Loucy (cell line): ENCODE results near the gene NHSL2.

Experiments
- H2AFZ ChIP-seq: fragments of 200-600 bp; sonication (generic); 2 replicates; pipeline ENCODE4 v1.6.0; 2016; ENCODE audit warnings: antibody characterized with exemption, mild to moderate bottlenecking, low read length, moderate library complexity
- H3F3A ChIP-seq: fragments of 200-600 bp; 2 replicates; pipeline ENCODE4 v1.6.0; 2016; ENCODE audit warnings: antibody characterized with exemption, low read depth, mild to moderate bottlenecking
- H3K27me3 ChIP-seq: fragments of 200-600 bp; sonication (generic); 2 replicates; pipeline ENCODE4 v1.6.1; 2014; ENCODE audit warnings: low read length, mild to moderate bottlenecking; ENCODE audit not compliant: insufficient read depth, poor library complexity, severe bottlenecking
- H3K36me3 ChIP-seq: fragments of 200-600 bp; sonication (generic); 2 replicates; pipeline ENCODE4 v1.6.1; 2016; ENCODE audit warnings: low read length; ENCODE audit not compliant: insufficient read depth
- H3K4me1 ChIP-seq: fragments of 200-600 bp; sonication (generic); 2 replicates; pipeline ENCODE4 v1.5.1; 2014; ENCODE audit warnings: low read length, mild to moderate bottlenecking; ENCODE audit not compliant: insufficient read depth, poor library complexity, severe bottlenecking
- H3K4me2 ChIP-seq: fragments of 200-600 bp; sonication (generic); 2 replicates; pipeline ENCODE4 v1.6.0; 2014; ENCODE audit warnings: antibody characterized with exemption, low read length, low read depth, mild to moderate bottlenecking; ENCODE audit not compliant: poor library complexity, severe bottlenecking
- H3K4me3 ChIP-seq: fragments of 200-600 bp; sonication (generic); 2 replicates; pipeline ENCODE4 v1.5.1; 2014; ENCODE audit warnings: low read length, mild to moderate bottlenecking, mixed read lengths; ENCODE audit not compliant: poor library complexity, severe bottlenecking
- H3K79me2 ChIP-seq: fragments of 200-600 bp; sonication (generic); 2 replicates; pipeline ENCODE4 v1.6.1; 2014; ENCODE audit warnings: low read length; ENCODE audit not compliant: insufficient read depth
- H3K9ac ChIP-seq: fragments of 200-600 bp; sonication (generic); 2 replicates; pipeline ENCODE4 v1.6.0; 2014; ENCODE audit warnings: mild to moderate bottlenecking, low read depth, low read length, moderate library complexity; ENCODE audit not compliant: poor library complexity, severe bottlenecking
- H3K9me2 ChIP-seq: fragments of 200-600 bp; sonication (generic); replicated peaks from 2 replicates; pipeline ENCODE4 v1.6.1; 2016; ENCODE audit warnings: low read depth, low read length, mixed read lengths
- H3K9me3 ChIP-seq: fragments of 200-600 bp; sonication (generic); 2 replicates; pipeline ENCODE4 v1.6.1; 2014; ENCODE audit warnings: mild to moderate bottlenecking, antibody characterized with exemption, low read length, low read depth; ENCODE audit not compliant: insufficient read depth
- H4K20me1 ChIP-seq: fragments of 200-600 bp; sonication (generic); 2 replicates; pipeline ENCODE4 v1.6.0; 2014; ENCODE audit warnings: antibody characterized with exemption, low read length, mild to moderate bottlenecking; ENCODE audit not compliant: insufficient read depth, poor library complexity, severe bottlenecking
- EZH2phosphoT487 ChIP-seq: fragments of 200-600 bp; IDR thresholded peaks from 2 replicates; pipeline ENCODE4 v1.6.1; 2018; ENCODE audit warnings: antibody characterized with exemption, mild to moderate bottlenecking, moderate library complexity, borderline replicate concordance
- TF ChIP-seq, protein P1 (sequence below): fragments of 200-600 bp; sonication (generic); conservative IDR thresholded peaks from 2 replicates; pipeline ENCODE4 v1.5.1; 2014; ENCODE audit warnings: mild to moderate bottlenecking, antibody characterized with exemption, low read length

The NHSL2 gene

DNA sequence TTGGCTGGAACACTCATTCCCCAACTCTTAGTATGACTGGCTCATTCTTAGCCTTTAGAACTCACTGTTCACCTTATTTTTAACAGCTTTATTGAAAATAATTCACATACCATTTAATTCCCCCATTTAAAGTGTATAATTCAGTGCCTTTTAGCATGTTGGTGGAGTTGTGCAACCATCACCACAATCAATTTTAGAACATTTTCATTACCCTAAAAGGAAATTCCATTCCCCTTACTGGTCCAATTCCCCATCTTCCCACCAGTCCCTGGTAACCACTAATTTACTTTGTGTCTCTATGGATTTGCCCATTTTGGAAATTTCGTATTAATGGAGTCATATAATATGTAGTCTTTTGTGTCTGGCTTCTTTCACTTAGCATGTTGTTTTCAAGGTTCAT lies 19.7 kb downstream of the NHSL2 start:
- no peaks in the 10 kb centered on the region for H3K79me2 ChIP-seq
- no peaks in the 10 kb centered on the region for H4K20me1 ChIP-seq
- H3K4me1 ChIP-seq = no peaks in the 10 kb centered on the region
- H3K9me2 ChIP-seq = no peaks in the 10 kb centered on the region
- no peak overlapping the region for H3K9ac ChIP-seq
- H3K4me3 ChIP-seq = no peak overlapping the region
- H3K36me3 ChIP-seq = no peaks in the 10 kb centered on the region
- TF ChIP-seq, protein P1, sequence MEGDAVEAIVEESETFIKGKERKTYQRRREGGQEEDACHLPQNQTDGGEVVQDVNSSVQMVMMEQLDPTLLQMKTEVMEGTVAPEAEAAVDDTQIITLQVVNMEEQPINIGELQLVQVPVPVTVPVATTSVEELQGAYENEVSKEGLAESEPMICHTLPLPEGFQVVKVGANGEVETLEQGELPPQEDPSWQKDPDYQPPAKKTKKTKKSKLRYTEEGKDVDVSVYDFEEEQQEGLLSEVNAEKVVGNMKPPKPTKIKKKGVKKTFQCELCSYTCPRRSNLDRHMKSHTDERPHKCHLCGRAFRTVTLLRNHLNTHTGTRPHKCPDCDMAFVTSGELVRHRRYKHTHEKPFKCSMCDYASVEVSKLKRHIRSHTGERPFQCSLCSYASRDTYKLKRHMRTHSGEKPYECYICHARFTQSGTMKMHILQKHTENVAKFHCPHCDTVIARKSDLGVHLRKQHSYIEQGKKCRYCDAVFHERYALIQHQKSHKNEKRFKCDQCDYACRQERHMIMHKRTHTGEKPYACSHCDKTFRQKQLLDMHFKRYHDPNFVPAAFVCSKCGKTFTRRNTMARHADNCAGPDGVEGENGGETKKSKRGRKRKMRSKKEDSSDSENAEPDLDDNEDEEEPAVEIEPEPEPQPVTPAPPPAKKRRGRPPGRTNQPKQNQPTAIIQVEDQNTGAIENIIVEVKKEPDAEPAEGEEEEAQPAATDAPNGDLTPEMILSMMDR = no peak
- TF ChIP-seq EZH2phosphoT487 = no peak
- no peaks in the 10 kb centered on the region for H3F3A ChIP-seq
- no peaks in the 10 kb centered on the region for H3K9me3 ChIP-seq
- no peak overlapping the region for H3K4me2 ChIP-seq
- H2AFZ ChIP-seq = no peak overlapping the region
- no peaks in the 10 kb centered on the region for H3K27me3 ChIP-seq

DNA sequence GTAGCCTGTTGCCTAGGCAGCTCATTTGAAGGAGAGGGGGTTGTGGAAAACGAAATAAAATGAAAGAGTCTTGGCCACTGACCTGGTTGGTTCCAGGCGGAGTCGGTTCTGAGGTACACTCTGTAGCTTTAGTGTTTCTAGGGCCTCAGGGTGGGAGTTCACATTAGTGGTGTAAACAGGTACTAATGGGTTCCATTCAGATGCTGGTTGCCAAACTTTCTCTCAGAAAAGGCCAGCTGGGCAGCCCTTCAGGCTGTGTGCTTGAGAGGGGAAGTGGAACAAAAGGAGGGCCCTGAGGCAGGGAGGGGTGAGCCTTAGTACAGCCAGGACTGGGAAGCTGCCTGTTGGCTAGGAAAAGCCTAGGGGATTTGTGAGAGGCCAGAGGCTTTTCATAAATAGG lies 24.8 kb downstream of the NHSL2 start:
- H4K20me1 ChIP-seq = no peaks in the 10 kb centered on the region
- H3K9me3 ChIP-seq = no peaks in the 10 kb centered on the region
- no peaks in the 10 kb centered on the region for H3K79me2 ChIP-seq
- no peaks in the 10 kb centered on the region for H3K9me2 ChIP-seq
- H3K27me3 ChIP-seq = no peaks in the 10 kb centered on the region
- no peak overlapping the region for H2AFZ ChIP-seq
- H3K4me2 ChIP-seq = no peak overlapping the region
- H3K36me3 ChIP-seq = no peaks in the 10 kb centered on the region
- H3K4me1 ChIP-seq = no peaks in the 10 kb centered on the region
- TF ChIP-seq, protein P1 = no peak
- no peak overlapping the region for H3K4me3 ChIP-seq
- no peak overlapping the region for H3K9ac ChIP-seq
- no peaks in the 10 kb centered on the region for H3F3A ChIP-seq

- H3F3A ChIP-seq = no peaks in the 10 kb centered on the region
- no peak overlapping the region for H3K9ac ChIP-seq
- H3K27me3 ChIP-seq = no peaks in the 10 kb centered on the region
- H3K9me3 ChIP-seq = no peaks in the 10 kb centered on the region
- no peaks in the 10 kb centered on the region for H3K79me2 ChIP-seq
- no peak overlapping the region for H3K4me3 ChIP-seq
- no peak overlapping the region for H3K4me2 ChIP-seq
- no peaks in the 10 kb centered on the region for H3K9me2 ChIP-seq
- TF ChIP-seq EZH2phosphoT487 = no peak
- TF ChIP-seq, protein P1 = no peak
- no peaks in the 10 kb centered on the region for H4K20me1 ChIP-seq
- no peak overlapping the region for H2AFZ ChIP-seq
- no peaks in the 10 kb centered on the region for H3K36me3 ChIP-seq
- H3K4me1 ChIP-seq = no peaks in the 10 kb centered on the region
Observed at GRCh38 chrX:71936632-71937031, 26.0 kb downstream of the NHSL2 start.
